GM21717 (cell line): ENCODE results near the gene LRFN4.

ENCODE experiments used
- ATAC-seq: cut with Tn5 transposase; IDR thresholded peaks from one replicate; pipeline ENCODE4 v1.9.1; 2021; ENCODE audit warnings: mild to moderate bottlenecking, moderate library complexity; ENCODE audit not compliant: unreplicated experiment

LRFN4 gene

GRCh38 chr11:66857927-66858185 lies 992 bp downstream of the LRFN4 start:
- no peak for ATAC-seq

- ATAC-seq: no peak
These were observed 1.5 kb downstream of the LRFN4 start for GRCh38 chr11:66858186-66858938.

GRCh38 chr11:66858939-66859685 lies 2.2 kb downstream of the LRFN4 start:
- ATAC-seq: no peak

GRCh38 chr11:66859686-66860448 lies 3.0 kb downstream of the LRFN4 start:
- ATAC-seq: no peak

- no peak for ATAC-seq
These were observed 3.6 kb downstream of the LRFN4 start for GRCh38 chr11:66860449-66860831.

GRCh38 chr11:66861038-66861773 lies 4.3 kb downstream of the LRFN4 start:
- no peak for ATAC-seq

- no peak for ATAC-seq
These were observed 5.1 kb downstream of the LRFN4 start for GRCh38 chr11:66861774-66862558.

GRCh38 chr11:66862559-66863037 lies 5.7 kb downstream of the LRFN4 start:
- no peak for ATAC-seq

- no peak for ATAC-seq
These were observed 6.7 kb downstream of the LRFN4 start for GRCh38 chr11:66863428-66864125.

GRCh38 chr11:66864172-66864901 lies 7.5 kb downstream of the LRFN4 start:
- ATAC-seq: no peak

- no peak for ATAC-seq
These were observed 8.2 kb downstream of the LRFN4 start for GRCh38 chr11:66864924-66865697.

GRCh38 chr11:66866007-66866406 lies 9.1 kb downstream of the LRFN4 start:
- no peak for ATAC-seq

- ATAC-seq: no peak
These were observed 9.7 kb downstream of the LRFN4 start for GRCh38 chr11:66866511-66866986.

- no peak for ATAC-seq
These were observed 10.7 kb downstream of the LRFN4 start for GRCh38 chr11:66867425-66868040.

- no peak for ATAC-seq
These were observed 11.3 kb downstream of the LRFN4 start for GRCh38 chr11:66868082-66868725.

- peak; percentile 63 for ATAC-seq
These were observed 12.1 kb downstream of the LRFN4 start for GRCh38 chr11:66868726-66869566.
